Endothelial cell of umbilical vein (primary cell): ENCODE measurements around the gene RFX1. TPM values are rescaled to one million over a fixed set of nuclear protein-coding genes. Genes with fewer than 3 reads are reported as not detected.

ENCODE experiments used
- BruUV-seq: library from RNA; stranded (reverse); fragments of 400-500 nt; replicated peaks from 2 replicates; lab custom pipeline; 2021; lab: Mats Ljungman, UMichigan
- CTCF ChIA-PET: fragments of 300-600, 350-600 bp; sonication (Branson Sonifier 250); formaldehyde crosslinking; loops from one replicate; lab custom pipeline; 2021; ENCODE audit warnings: antibody characterized with exemption, inconsistent platforms; lab: Charles Lee
- POLR2A ChIA-PET: fragments of 300-600, 350-600 bp; sonication (Branson Sonifier 250); formaldehyde crosslinking; loops from one replicate; lab custom pipeline; 2021; ENCODE audit warnings: antibody characterized with exemption, inconsistent platforms; lab: Charles Lee
- DNase-seq: peaks from one replicate; pipeline ENCODE4 v3.0.0-alpha.2; 2011; ENCODE audit warnings: low read depth, low spot score
- FAIRE-seq: peaks from 2 replicates; lab custom pipeline; 2011; peaks lifted over from hg19 to GRCh38; lab: Jason Lieb, UNC
- H2AFZ ChIP-seq: 2 replicates; pipeline ENCODE4 v1.6.0; 2012; ENCODE audit warnings: low read depth, low read length, control low read depth, inconsistent platforms
- H3K27ac ChIP-seq: 2 replicates; pipeline ENCODE4 v1.5.1; 2011; ENCODE audit warnings: low read depth, mild to moderate bottlenecking, control low read depth, low read length, moderate library complexity; ENCODE audit not compliant: insufficient read depth
- H3K27me3 ChIP-seq, 2 experiments: 2 replicates each; pipeline versions ENCODE4 v1.6.0 to v1.6.1; 2011; ENCODE audit warnings: low read length in 2 of 2, mixed read lengths in 1 of 2; ENCODE audit not compliant: control insufficient read depth in 2 of 2, insufficient read depth in 2 of 2
- H3K36me3 ChIP-seq, 2 experiments: 2 replicates in 1 of 2; 3 replicates in 1 of 2; pipeline ENCODE4 v1.5.1; 2011; ENCODE audit warnings: low read length in 2 of 2, mild to moderate bottlenecking in 1 of 2, moderate library complexity in 1 of 2; ENCODE audit not compliant: control insufficient read depth in 2 of 2, insufficient read depth in 2 of 2; ENCODE audit errors: extremely low read depth in 1 of 2
- H3K4me1 ChIP-seq: 3 replicates; pipeline ENCODE4 v1.5.1; 2011; ENCODE audit warnings: mild to moderate bottlenecking, low read length; ENCODE audit not compliant: control insufficient read depth, insufficient read depth; ENCODE audit errors: extremely low read depth
- H3K4me2 ChIP-seq: 2 replicates; pipeline ENCODE4 v1.6.1; 2011; ENCODE audit warnings: low read length, control low read depth, mixed read lengths; ENCODE audit not compliant: insufficient read depth
- H3K4me3 ChIP-seq, 3 experiments: fragments of 200-600 bp in 1 of 3; sonication (generic), shearing (Covaris generic) in 1 of 3; replicated peaks in 1 of 3; 2 replicates each; pipeline ENCODE4 v1.5.1; 2011 to 2016; ENCODE audit warnings: control low read depth in 3 of 3, low read length in 3 of 3, mild to moderate bottlenecking in 2 of 3, inconsistent platforms in 1 of 3, low read depth in 1 of 3, moderate library complexity in 1 of 3; ENCODE audit not compliant: insufficient read depth in 1 of 3
- H3K79me2 ChIP-seq: 2 replicates; pipeline ENCODE4 v1.6.0; 2012; ENCODE audit warnings: low read length, inconsistent platforms; ENCODE audit not compliant: control insufficient read depth, insufficient read depth
- H3K9ac ChIP-seq: replicated peaks from 2 replicates; pipeline ENCODE3; 2011; ENCODE audit warnings: low read length, control low read depth; ENCODE audit not compliant: insufficient read depth; ENCODE audit errors: extremely low read depth
- H3K9me1 ChIP-seq: replicated peaks from 3 replicates; pipeline ENCODE4 v1.6.0; 2011; ENCODE audit warnings: mild to moderate bottlenecking, low read length; ENCODE audit not compliant: control insufficient read depth, insufficient read depth; ENCODE audit errors: extremely low read depth
- H3K9me3 ChIP-seq: replicated peaks from 2 replicates; pipeline ENCODE4 v1.5.1; 2012; ENCODE audit warnings: low read length, inconsistent platforms; ENCODE audit not compliant: control insufficient read depth, insufficient read depth
- H4K20me1 ChIP-seq: replicated peaks from 2 replicates; pipeline ENCODE3; 2011; ENCODE audit warnings: mild to moderate bottlenecking, low read length; ENCODE audit not compliant: control insufficient read depth, insufficient read depth; ENCODE audit errors: extremely low read depth
- CTCF ChIP-seq, 2 donors: IDR thresholded peaks; 1 replicate in 1 of 2; 2 replicates in 1 of 2; pipeline ENCODE4 v1.5.1; 2011; ENCODE audit warnings: low read length in 2 of 2, mild to moderate bottlenecking in 2 of 2, moderate library complexity in 2 of 2, control low read depth in 1 of 2, inconsistent platforms in 1 of 2, low read depth in 1 of 2; ENCODE audit not compliant: insufficient read depth in 1 of 2; ENCODE audit errors: extremely low read depth in 1 of 2
- EZH2 ChIP-seq: IDR thresholded peaks from 2 replicates; pipeline ENCODE4 v1.6.1; 2012; ENCODE audit warnings: borderline replicate concordance, low read depth, mild to moderate bottlenecking, moderate library complexity, low read length, inconsistent platforms; ENCODE audit not compliant: severe bottlenecking
- FOS ChIP-seq: IDR thresholded peaks from 2 replicates; pipeline ENCODE4 v1.6.1; 2011; ENCODE audit warnings: mild to moderate bottlenecking, low read length, moderate library complexity, borderline replicate concordance; ENCODE audit not compliant: insufficient read depth
- GATA2 ChIP-seq: IDR thresholded peaks from 2 replicates; pipeline ENCODE4 v1.7.0; 2011; ENCODE audit warnings: low read depth, mild to moderate bottlenecking, moderate library complexity, mixed read lengths, low read length; ENCODE audit not compliant: insufficient read length, insufficient read depth
- JUN ChIP-seq: IDR thresholded peaks from 2 replicates; pipeline ENCODE4 v1.6.1; 2011; ENCODE audit warnings: borderline replicate concordance, low read depth; ENCODE audit not compliant: insufficient read length, insufficient read depth
- MAX ChIP-seq: IDR thresholded peaks from 2 replicates; pipeline ENCODE4 v1.6.1; 2011; ENCODE audit not compliant: insufficient read depth, insufficient read length
- MYC ChIP-seq: IDR thresholded peaks from one replicate; pipeline ENCODE4 v1.6.1; 2011; ENCODE audit warnings: mild to moderate bottlenecking, low read depth, low read length
- POLR2A ChIP-seq: IDR thresholded peaks from 2 replicates; pipeline ENCODE4 v1.6.1; 2012; ENCODE audit warnings: low read depth, mild to moderate bottlenecking, control low read depth, low read length
- POLR2AphosphoS5 ChIP-seq: IDR thresholded peaks from 2 replicates; pipeline ENCODE4 v1.6.1; 2012; ENCODE audit warnings: low read depth, mild to moderate bottlenecking, control low read depth, low read length, moderate library complexity; ENCODE audit not compliant: insufficient read depth
- dilution Hi-C: fragments of 300-500 bp; cut with MboI; formaldehyde crosslinking; loops from one replicate; pipeline ENCODE4 v1.15.0; 2019; ENCODE audit warnings: low sequenced_read_pairs; ENCODE audit not compliant: extremely low pct_ligation_motif_present
- intact Hi-C: fragments of 100-400 bp; cut with micrococcal nuclease; formaldehyde crosslinking; loops from one replicate; pipeline ENCODE4 v1.10.0; 2022
- polyA plus RNA-seq, 4 experiments: library from polyadenylated mRNA; depleted of rRNA in 3 of 4; stranded (reverse) in 3 of 4; unstranded in 1 of 4; fragments of >200 nt; gene quantifications; 2 replicates each; pipeline versions ENCODE4 v1.2.1 to v1.2.3, GENCODE V29; 2011 to 2012; ENCODE audit warnings: missing spikeins in 1 of 4
- total RNA-seq: library from RNA; stranded (reverse); gene quantifications from 2 replicates; pipeline ENCODE4 v1.2.3, GENCODE V29; 2021

The RFX1 gene
- total and polyA plus RNA-seq, 2 donors (not counting 3 experiments of a cell fraction or from before 2014, with no cell fraction given): 2.3 to 14.7 TPM

- POLR2A ChIA-PET: no interaction called here
- BruUV-seq: no TSS peak
- H3K36me3 ChIP-seq: peaks cover 8 to 35% of the 10 kb centered on the region in 2 experiments
Measured at GRCh38 chr19:13964776-13965175, 41.3 kb downstream of the RFX1 start.

More at GRCh38 chr19:13964776-13965175, 41.3 kb downstream of the RFX1 start:
- Histone ChIP-seq H3K4me2 (no peak overlapping the region), H3K9me1 (no peaks in the 10 kb centered on the region), H3K9me3 (no peaks in the 10 kb centered on the region), H3K4me1 (no peaks in the 10 kb centered on the region), H3K4me3 (no peak overlapping the region), H3K27ac (no peak overlapping the region), H2AFZ (no peak overlapping the region), H3K9ac (no peak overlapping the region), H3K79me2 (no peaks in the 10 kb centered on the region), H4K20me1 (no peaks in the 10 kb centered on the region), H3K27me3 (no peaks in the 10 kb centered on the region)
- TF ChIP-seq GATA2 (no peak), JUN (no peak), CTCF (IDR thresholded peaks at IDR 0.05; ENCODE audit: extremely low read depth in 1 of 2, insufficient read depth in 1 of 2, low read depth in 1 of 2, low read length in 2 of 2) (no peak), EZH2 (no peak), MYC (no peak), MAX (no peak), FOS (no peak), POLR2A (no peak), POLR2AphosphoS5 (no peak)
- DNase-seq: no peak
- dilution Hi-C loops (no loop called here), intact Hi-C loops (no loop called here)
- CTCF ChIA-PET: interaction anchor here (0.8 kb wide), 1 partner anchor 28 kb away, joined by 3 read pairs; no protein-coding TSS in a partner anchor
- no peak for FAIRE-seq
